ENCODE measurements around the gene TMCO2. TPM values are rescaled to one million over a fixed set of nuclear protein-coding genes. Genes with fewer than 3 reads are reported as not detected.
"Not testable (repeated sequence)": the region's sequence is repeated elsewhere in the genome, so short reads cannot be mapped to it uniquely, and the experiment has no call there.

The TMCO2 gene
- total RNA-seq, result not detected

DNA sequence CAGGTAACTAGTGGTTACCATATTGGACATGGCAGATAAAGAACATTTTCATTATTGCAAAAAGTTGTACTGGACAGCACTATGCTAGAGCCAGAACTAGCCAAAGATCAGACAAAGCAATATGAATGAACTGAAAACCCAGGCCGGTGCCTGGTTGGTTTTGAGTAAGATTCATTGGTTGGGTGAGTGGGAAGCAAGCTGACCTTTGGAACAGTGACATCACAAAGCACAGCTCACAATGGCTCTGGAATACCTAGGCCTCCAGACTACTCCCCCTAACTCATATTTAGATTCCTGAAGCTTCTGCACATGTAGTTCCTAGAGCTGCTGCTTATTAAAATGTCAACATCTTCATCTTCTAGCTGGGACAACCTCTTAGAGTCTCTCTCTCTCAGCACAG, at the start of gene TMCO2:
TMCO2 (plus strand) TSS at position 283 of the 400 bp plus-strand sequence; CDS start at position 340, 57 bp downstream.
- H3K9me3 Mint-ChIP-seq, result no peaks in the 10 kb centered on the region
- peaks cover 21 to 24% of the 10 kb centered on the region in 2 donors for H3K4me1 Mint-ChIP-seq (ENCODE audit: low read depth in 2 of 2)
- no peaks in the 10 kb centered on the region for H3K36me3 Mint-ChIP-seq
- no peak for ATAC-seq
- DNase-seq (ENCODE audit: low spot score), result no peak
- H3K4me3 Mint-ChIP-seq, result no peak within 1 kb of the TSS
- no peak within 1 kb of the TSS for H3K27ac Mint-ChIP-seq
- H3K27me3 Mint-ChIP-seq, result no peaks in the 10 kb centered on the region

DNA sequence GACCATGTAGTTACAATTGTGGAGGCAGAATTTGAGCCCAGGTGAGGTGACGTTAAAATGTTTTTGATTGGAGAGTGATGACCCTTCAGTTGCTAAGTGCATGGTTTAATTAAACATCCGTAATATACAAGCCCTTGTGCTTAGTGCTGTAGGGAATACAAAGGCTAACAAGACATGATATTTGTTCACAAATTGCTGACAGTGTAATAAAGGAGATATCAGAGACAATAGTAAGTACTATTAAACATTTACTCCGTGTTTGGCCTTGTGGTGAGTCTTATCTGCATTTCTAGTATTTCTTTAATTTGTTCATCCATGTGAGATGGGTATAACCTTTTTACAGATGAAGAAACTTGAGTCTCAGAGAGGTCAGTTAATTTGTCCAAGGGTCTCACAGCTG, 48.6 kb upstream of the TMCO2 start:
- H3K27me3 Mint-ChIP-seq, result no peaks in the 10 kb centered on the region
- H3K27ac Mint-ChIP-seq, result no peak overlapping the region

DNA sequence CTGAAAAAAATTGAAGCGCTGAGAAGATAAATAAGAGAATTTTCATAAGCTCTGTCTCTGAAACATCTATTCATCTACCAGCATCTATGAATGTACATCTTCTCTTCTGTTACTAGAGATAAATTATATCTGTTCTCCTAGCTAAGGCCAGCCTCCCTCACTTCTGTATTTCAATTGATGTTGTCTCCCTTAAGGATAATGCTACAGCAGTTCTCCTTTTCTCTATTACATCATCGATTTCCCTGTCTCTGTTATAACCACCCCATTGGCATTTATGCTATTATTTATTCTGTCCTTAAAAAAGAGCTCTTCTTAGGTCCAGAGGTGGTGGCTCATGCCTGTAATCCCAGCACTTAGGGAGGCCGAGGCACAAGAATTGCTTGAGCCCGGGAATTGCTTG, 42.9 kb upstream of the TMCO2 start:
- H3K9me3 Mint-ChIP-seq, result no peaks in the 10 kb centered on the region
- peaks cover 12 to 22% of the 10 kb centered on the region in 2 donors for H3K4me1 Mint-ChIP-seq (ENCODE audit: low read depth in 2 of 2)
- peaks cover 25% of the 10 kb centered on the region for H3K36me3 Mint-ChIP-seq
- H3K4me3 Mint-ChIP-seq, result no peak overlapping the region
- no peaks in the 10 kb centered on the region for H3K27me3 Mint-ChIP-seq
- no peak for DNase-seq (ENCODE audit: low spot score)
- no peak overlapping the region for H3K27ac Mint-ChIP-seq
- no peak for ATAC-seq

More for the DNA sequence above, 48.6 kb upstream of the TMCO2 start:
- Mint-ChIP-seq H3K4me1 (ENCODE audit: low read depth in 2 of 2) (peaks cover 0 to 7% of the 10 kb centered on the region in 2 donors), H3K9me3 (no peaks in the 10 kb centered on the region), H3K36me3 (peaks cover 12% of the 10 kb centered on the region), H3K4me3 (no peak overlapping the region)
- ATAC-seq (no peak), DNase-seq (ENCODE audit: low spot score) (no peak)

- Mint-ChIP-seq H3K4me3 (no peak overlapping the region), H3K27me3 (no peaks in the 10 kb centered on the region), H3K9me3 (no peaks in the 10 kb centered on the region), H3K27ac (peak overlapping the region in 1 of 2 donors; percentile 7), H3K4me1 (ENCODE audit: low read depth in 2 of 2) (peaks cover 7 to 15% of the 10 kb centered on the region in 2 donors), H3K36me3 (peaks cover 23% of the 10 kb centered on the region)
- no peak for DNase-seq (ENCODE audit: low spot score)
- ATAC-seq, result no peak
These were observed 37.1 kb upstream of the TMCO2 start for GRCh38 chr1:40210511-40211204.

GRCh38 chr1:40218333-40218732, 29.4 kb upstream of the TMCO2 start:
- H3K27me3 Mint-ChIP-seq, result no peaks in the 10 kb centered on the region
- no peak overlapping the region for H3K27ac Mint-ChIP-seq
- no peak overlapping the region for H3K4me3 Mint-ChIP-seq
- ATAC-seq (no peak), DNase-seq (ENCODE audit: low spot score) (no peak)
- peaks cover 6% of the 10 kb centered on the region for H3K36me3 Mint-ChIP-seq
- H3K4me1 Mint-ChIP-seq (ENCODE audit: low read depth in 2 of 2), result peaks cover 6 to 7% of the 10 kb centered on the region in 2 donors
- no peaks in the 10 kb centered on the region for H3K9me3 Mint-ChIP-seq

DNA sequence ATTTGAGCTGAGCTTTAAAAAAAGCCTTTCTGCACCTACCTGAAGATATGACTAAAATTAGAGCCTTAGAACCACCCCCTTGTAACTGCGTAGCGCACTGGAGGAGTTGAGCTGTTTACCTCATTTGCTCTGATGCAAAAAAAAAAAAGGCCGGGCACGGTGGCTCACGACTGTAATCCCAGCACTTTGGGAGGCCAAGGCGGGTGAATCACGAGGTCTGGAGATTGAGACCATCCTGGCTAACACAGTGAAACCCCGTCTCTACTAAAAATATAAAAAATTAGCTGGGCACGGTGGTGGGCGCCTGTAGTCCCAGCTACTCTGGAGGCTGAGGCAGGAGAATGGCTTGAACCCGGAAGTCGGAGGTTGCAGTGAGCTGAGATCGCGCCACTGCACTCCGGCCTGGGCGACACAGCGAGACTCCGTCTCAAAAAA, 26.2 kb upstream of the TMCO2 start:
- not testable (repeated sequence) for H3K36me3 Mint-ChIP-seq; H3K4me3 Mint-ChIP-seq; H3K9me3 Mint-ChIP-seq; ATAC-seq; H3K27ac Mint-ChIP-seq; H3K27me3 Mint-ChIP-seq; DNase-seq (ENCODE audit: low spot score)
- H3K4me1 Mint-ChIP-seq (ENCODE audit: low read depth in 2 of 2), result peaks cover 9 to 11% of the 10 kb centered on the region in 2 donors

- Mint-ChIP-seq H3K27me3 (no peaks in the 10 kb centered on the region), H3K36me3 (peaks cover 6% of the 10 kb centered on the region), H3K4me3 (no peak overlapping the region), H3K9me3 (no peaks in the 10 kb centered on the region), H3K27ac (no peak overlapping the region), H3K4me1 (ENCODE audit: low read depth in 2 of 2) (peaks cover 9 to 11% of the 10 kb centered on the region in 2 donors)
- ATAC-seq, result no peak
- DNase-seq (ENCODE audit: low spot score), result no peak
These were observed 25.6 kb upstream of the TMCO2 start for GRCh38 chr1:40221977-40222772.

DNA sequence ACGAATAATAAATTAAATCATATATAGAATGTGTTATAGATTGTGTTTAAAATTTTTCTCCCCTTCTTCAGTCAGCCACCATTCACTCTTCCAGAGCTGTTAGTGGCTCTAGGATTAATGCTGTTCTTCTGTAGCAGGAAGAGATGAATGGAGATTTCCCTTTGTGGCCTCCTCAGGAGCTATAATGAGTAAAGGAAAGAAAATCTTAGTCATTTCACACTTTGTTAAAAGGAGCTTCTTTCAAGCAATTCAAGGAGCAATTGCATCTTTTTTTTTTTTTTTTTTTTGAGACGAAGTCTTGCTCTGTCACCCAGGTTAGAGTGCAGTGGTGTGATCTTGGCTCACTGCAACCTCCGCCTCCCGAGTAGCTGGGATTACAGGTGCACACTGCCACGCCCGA, 23.7 kb upstream of the TMCO2 start:
- H3K4me1 Mint-ChIP-seq (ENCODE audit: low read depth in 2 of 2), result peaks cover 6 to 9% of the 10 kb centered on the region in 2 donors
- DNase-seq (ENCODE audit: low spot score) (no peak), ATAC-seq (peak in 1 of 2 donors; percentile 80)
- H3K27me3 Mint-ChIP-seq, result no peaks in the 10 kb centered on the region
- H3K9me3 Mint-ChIP-seq, result no peaks in the 10 kb centered on the region
- H3K27ac Mint-ChIP-seq, result no peak overlapping the region
- peak overlapping the region; percentile 16 for H3K4me3 Mint-ChIP-seq
- H3K36me3 Mint-ChIP-seq, result no peaks in the 10 kb centered on the region

- no peaks in the 10 kb centered on the region for H3K9me3 Mint-ChIP-seq
- no peak for ATAC-seq
- no peak overlapping the region for H3K27ac Mint-ChIP-seq
- H3K4me3 Mint-ChIP-seq, result no peak overlapping the region
- peaks cover 7% of the 10 kb centered on the region for H3K36me3 Mint-ChIP-seq
- DNase-seq (ENCODE audit: low spot score), result no peak
- H3K4me1 Mint-ChIP-seq (ENCODE audit: low read depth in 2 of 2), result peaks cover 8 to 17% of the 10 kb centered on the region in 2 donors
- H3K27me3 Mint-ChIP-seq, result no peaks in the 10 kb centered on the region
These were observed 21.5 kb upstream of the TMCO2 start for GRCh38 chr1:40226192-40226591.

DNA sequence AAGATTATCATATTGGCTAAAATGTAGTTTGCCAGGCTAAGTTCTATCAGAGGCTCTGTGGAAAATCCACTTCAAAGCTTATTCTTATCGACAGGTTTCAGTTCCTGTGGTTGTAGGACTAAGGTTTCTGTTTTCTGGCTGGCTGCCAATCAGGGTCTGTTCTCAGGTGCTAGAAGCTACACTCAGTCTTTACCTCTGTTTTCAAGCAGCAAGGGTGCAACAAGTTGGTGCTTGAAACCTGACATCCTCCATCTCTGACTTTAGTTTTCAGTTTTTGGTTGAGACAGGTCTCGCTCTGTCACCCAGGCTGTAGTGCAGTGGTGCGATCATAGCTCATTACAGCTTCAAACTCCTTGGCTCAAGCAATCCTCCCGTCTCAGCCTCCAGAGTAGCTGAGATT, 15.3 kb upstream of the TMCO2 start:
- Mint-ChIP-seq H3K9me3 (no peaks in the 10 kb centered on the region), H3K27me3 (no peaks in the 10 kb centered on the region), H3K4me1 (ENCODE audit: low read depth in 2 of 2) (peaks cover 5 to 11% of the 10 kb centered on the region in 2 donors), H3K36me3 (peaks cover 28% of the 10 kb centered on the region), H3K27ac (no peak overlapping the region), H3K4me3 (no peak overlapping the region)
- peak in 1 of 2 donors; percentile 57 for ATAC-seq
- DNase-seq (ENCODE audit: low spot score), result no peak

DNA sequence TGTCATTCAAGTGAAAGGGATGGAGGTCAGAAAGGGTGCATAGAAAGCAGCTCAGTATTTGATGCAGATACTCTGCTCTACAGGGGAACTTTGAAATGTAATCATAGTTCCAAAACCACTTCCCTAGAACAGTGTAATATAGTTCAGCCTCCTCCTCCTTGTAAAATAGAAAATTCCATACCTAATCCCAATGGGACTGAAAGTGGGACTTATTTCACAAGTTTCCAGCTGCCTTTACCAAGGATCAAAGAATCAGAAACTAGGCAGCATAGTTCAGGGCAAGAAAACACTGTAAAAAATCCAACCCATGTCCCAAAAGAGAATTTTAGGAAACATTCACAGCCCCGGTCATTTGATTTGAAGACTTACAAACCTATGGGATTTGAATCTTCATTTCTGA, 8.1 kb upstream of the TMCO2 start:
- no peak overlapping the region for H3K27ac Mint-ChIP-seq
- peaks cover 25% of the 10 kb centered on the region for H3K36me3 Mint-ChIP-seq
- no peak for DNase-seq (ENCODE audit: low spot score)
- no peak overlapping the region for H3K4me3 Mint-ChIP-seq
- H3K27me3 Mint-ChIP-seq, result no peaks in the 10 kb centered on the region
- no peaks in the 10 kb centered on the region for H3K9me3 Mint-ChIP-seq
- ATAC-seq, result no peak
- peaks cover 13 to 19% of the 10 kb centered on the region in 2 donors for H3K4me1 Mint-ChIP-seq (ENCODE audit: low read depth in 2 of 2)

GRCh38 chr1:40240390-40240789, 7.3 kb upstream of the TMCO2 start:
- Mint-ChIP-seq H3K4me3 (no peak overlapping the region), H3K4me1 (ENCODE audit: low read depth in 2 of 2) (peaks cover 21 to 22% of the 10 kb centered on the region in 2 donors), H3K9me3 (no peaks in the 10 kb centered on the region), H3K27me3 (no peaks in the 10 kb centered on the region), H3K27ac (no peak overlapping the region), H3K36me3 (peaks cover 25% of the 10 kb centered on the region)
- ATAC-seq (no peak), DNase-seq (ENCODE audit: low spot score) (no peak)

DNA sequence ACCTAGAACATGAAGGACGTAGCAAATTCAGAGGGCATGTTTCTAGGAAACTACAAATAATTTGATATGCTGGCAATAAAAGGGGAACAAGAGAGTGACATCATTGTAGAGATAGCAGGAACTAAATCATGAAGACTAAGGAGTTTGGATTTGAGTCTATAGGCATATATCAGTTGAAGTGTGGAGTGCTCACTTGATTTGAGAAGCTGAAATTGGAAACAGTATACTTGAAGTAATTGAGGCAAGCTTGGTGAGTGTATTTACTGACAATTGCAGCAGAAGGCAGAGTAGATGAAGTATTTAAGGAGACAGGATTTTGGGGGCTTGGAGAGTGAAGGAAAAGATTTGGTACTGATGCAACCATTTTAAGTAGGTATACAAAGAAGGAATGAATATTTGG, 6.4 kb upstream of the TMCO2 start:
- Mint-ChIP-seq H3K4me1 (ENCODE audit: low read depth in 2 of 2) (peaks cover 27 to 28% of the 10 kb centered on the region in 2 donors), H3K27me3 (no peaks in the 10 kb centered on the region), H3K36me3 (peaks cover 18% of the 10 kb centered on the region), H3K4me3 (peak overlapping the region; percentile 74), H3K27ac (peak overlapping the region; percentile 50 to 72), H3K9me3 (no peaks in the 10 kb centered on the region)
- ATAC-seq (peak; percentile 11 to 28), DNase-seq (ENCODE audit: low spot score) (no peak)

- no peak overlapping the region for H3K27ac Mint-ChIP-seq
- no peaks in the 10 kb centered on the region for H3K9me3 Mint-ChIP-seq
- DNase-seq (ENCODE audit: low spot score), result no peak
- H3K4me3 Mint-ChIP-seq, result no peak overlapping the region
- H3K4me1 Mint-ChIP-seq (ENCODE audit: low read depth in 2 of 2), result peaks cover 25 to 27% of the 10 kb centered on the region in 2 donors
- peaks cover 2% of the 10 kb centered on the region for H3K36me3 Mint-ChIP-seq
- ATAC-seq, result no peak
- no peaks in the 10 kb centered on the region for H3K27me3 Mint-ChIP-seq
These were observed 4.4 kb upstream of the TMCO2 start for GRCh38 chr1:40243351-40243750.

All from natural killer cell treated with Interleukin-12 subunit alpha and Interleukin-12 subunit beta and Interleukin-15 and Interleukin-18, amount 100 ng/mL, for 72 hours (primary cell).